Measurements from ENCODE around the gene MLLT10. TPM values are rescaled to one million over a fixed set of nuclear protein-coding genes. Genes with fewer than 3 reads are reported as not detected.

The MLLT10 gene
- total and polyA plus RNA-seq, 2 donors (not counting 3 experiments of a cell fraction or from before 2014, with no cell fraction given) = 35.4 to 54.0 TPM

DNA sequence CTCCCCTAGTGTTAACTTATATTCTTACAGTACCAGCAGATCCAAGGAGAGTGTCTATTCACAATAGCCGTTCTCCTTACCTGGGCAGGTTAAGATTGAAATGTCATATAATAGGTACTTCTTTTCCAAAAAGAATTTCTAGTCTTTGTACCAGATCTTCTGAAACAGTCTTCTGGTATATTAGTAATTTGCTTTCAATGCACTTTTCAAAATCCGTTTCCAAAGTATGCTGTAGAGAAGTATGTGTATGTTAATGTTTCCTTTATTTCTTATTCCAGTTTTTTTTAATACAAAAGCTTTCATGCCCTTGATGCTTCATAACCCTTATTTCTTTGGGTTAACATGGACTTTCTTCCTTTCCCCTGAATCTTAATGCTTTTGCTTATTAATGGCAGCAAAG, 188.2 kb downstream of the MLLT10 start:
- FAIRE-seq = no peak

More for the DNA sequence above, 188.2 kb downstream of the MLLT10 start:
- H3K27ac ChIP-seq (ENCODE audit: insufficient read depth, low read depth, low read length) = no peak overlapping the region
- no peaks in the 10 kb centered on the region for H3K9me3 ChIP-seq (replicated peaks; ENCODE audit: control insufficient read depth, insufficient read depth, low read length)
- no peaks in the 10 kb centered on the region for H3K9me1 ChIP-seq (replicated peaks; ENCODE audit: control insufficient read depth, extremely low read depth, insufficient read depth, low read length)
- no peak for TF ChIP-seq FOS (IDR thresholded peaks at IDR 0.05; ENCODE audit: borderline replicate concordance, insufficient read depth, low read length)
- TF ChIP-seq GATA2 (IDR thresholded peaks at IDR 0.05; ENCODE audit: insufficient read depth, insufficient read length, low read depth, low read length) = no peak
- no peak for TF ChIP-seq EZH2 (IDR thresholded peaks at IDR 0.05; ENCODE audit: borderline replicate concordance, low read depth, low read length, severe bottlenecking)
- TF ChIP-seq, protein P1, sequence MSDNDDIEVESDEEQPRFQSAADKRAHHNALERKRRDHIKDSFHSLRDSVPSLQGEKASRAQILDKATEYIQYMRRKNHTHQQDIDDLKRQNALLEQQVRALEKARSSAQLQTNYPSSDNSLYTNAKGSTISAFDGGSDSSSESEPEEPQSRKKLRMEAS (IDR thresholded peaks at IDR 0.05; ENCODE audit: insufficient read depth, insufficient read length) = no peak
- TF ChIP-seq MYC (IDR thresholded peaks at IDR 0.05; ENCODE audit: low read depth, low read length) = no peak
- no peak for TF ChIP-seq POLR2AphosphoS5 (IDR thresholded peaks at IDR 0.05; ENCODE audit: insufficient read depth, low read depth, low read length)
- TF ChIP-seq JUN (IDR thresholded peaks at IDR 0.05; ENCODE audit: borderline replicate concordance, insufficient read depth, insufficient read length, low read depth) = no peak
- TF ChIP-seq, protein P2, sequence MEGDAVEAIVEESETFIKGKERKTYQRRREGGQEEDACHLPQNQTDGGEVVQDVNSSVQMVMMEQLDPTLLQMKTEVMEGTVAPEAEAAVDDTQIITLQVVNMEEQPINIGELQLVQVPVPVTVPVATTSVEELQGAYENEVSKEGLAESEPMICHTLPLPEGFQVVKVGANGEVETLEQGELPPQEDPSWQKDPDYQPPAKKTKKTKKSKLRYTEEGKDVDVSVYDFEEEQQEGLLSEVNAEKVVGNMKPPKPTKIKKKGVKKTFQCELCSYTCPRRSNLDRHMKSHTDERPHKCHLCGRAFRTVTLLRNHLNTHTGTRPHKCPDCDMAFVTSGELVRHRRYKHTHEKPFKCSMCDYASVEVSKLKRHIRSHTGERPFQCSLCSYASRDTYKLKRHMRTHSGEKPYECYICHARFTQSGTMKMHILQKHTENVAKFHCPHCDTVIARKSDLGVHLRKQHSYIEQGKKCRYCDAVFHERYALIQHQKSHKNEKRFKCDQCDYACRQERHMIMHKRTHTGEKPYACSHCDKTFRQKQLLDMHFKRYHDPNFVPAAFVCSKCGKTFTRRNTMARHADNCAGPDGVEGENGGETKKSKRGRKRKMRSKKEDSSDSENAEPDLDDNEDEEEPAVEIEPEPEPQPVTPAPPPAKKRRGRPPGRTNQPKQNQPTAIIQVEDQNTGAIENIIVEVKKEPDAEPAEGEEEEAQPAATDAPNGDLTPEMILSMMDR (IDR thresholded peaks at IDR 0.05; ENCODE audit: extremely low read depth in 1 of 2, insufficient read depth in 1 of 2, low read depth in 1 of 2, low read length in 2 of 2) = no peak
- no peak for TF ChIP-seq POLR2A (IDR thresholded peaks at IDR 0.05; ENCODE audit: low read depth, low read length)
- H3K27me3 ChIP-seq (ENCODE audit: control insufficient read depth in 2 of 2, insufficient read depth in 2 of 2, low read length in 2 of 2) = no peaks in the 10 kb centered on the region
- H4K20me1 ChIP-seq (replicated peaks; ENCODE audit: control insufficient read depth, extremely low read depth, insufficient read depth, low read length) = no peaks in the 10 kb centered on the region
- DNase-seq (ENCODE audit: low read depth, low spot score) = no peak
- H3K36me3 ChIP-seq (ENCODE audit: control insufficient read depth in 2 of 2, extremely low read depth in 1 of 2, insufficient read depth in 2 of 2, low read length in 2 of 2) = no peaks in the 10 kb centered on the region
- no peak overlapping the region for H3K9ac ChIP-seq (replicated peaks; ENCODE audit: extremely low read depth, insufficient read depth, low read length)
- no TSS peak for BruUV-seq (replicated peaks)
- no peak overlapping the region for H3K4me2 ChIP-seq (ENCODE audit: insufficient read depth, low read length)
- CTCF ChIA-PET = interaction anchor here (1.8 kb wide), 1 partner anchor 226 kb away, joined by 5 read pairs; no protein-coding TSS in a partner anchor
- intact Hi-C loops (cut with micrococcal nuclease) (no loop called here), dilution Hi-C loops (cut with MboI; ENCODE audit: extremely low pct_ligation_motif_present, low sequenced_read_pairs) (no loop called here)
- POLR2A ChIA-PET = no interaction called here
- peaks cover 22% of the 10 kb centered on the region for H3K4me1 ChIP-seq (ENCODE audit: control insufficient read depth, extremely low read depth, insufficient read depth, low read length)
- no peak overlapping the region for H2AFZ ChIP-seq (ENCODE audit: low read depth, low read length)
- no peaks in the 10 kb centered on the region for H3K79me2 ChIP-seq (ENCODE audit: control insufficient read depth, insufficient read depth, low read length)
- no peak overlapping the region for H3K4me3 ChIP-seq (replicated peaks in 1 of 3; ENCODE audit: insufficient read depth in 1 of 3, low read depth in 1 of 3, low read length in 3 of 3)

All from endothelial cell of umbilical vein (primary cell).